Breast epithelium (tissue), 3 donors: Measurements from ENCODE around the gene TMEM123.

ENCODE experiments used
- CTCF ChIP-seq, 3 donors: fragments of 450-650 bp; IDR thresholded peaks; one replicate each; pipeline ENCODE4 v1.5.1; 2016 to 2017; ENCODE audit warnings: antibody characterized with exemption in 3 of 3, mild to moderate bottlenecking in 3 of 3, moderate library complexity in 3 of 3
- POLR2A ChIP-seq: fragments of 450-650 bp; IDR thresholded peaks from one replicate; pipeline ENCODE4 v1.6.1; 2016; ENCODE audit warnings: antibody characterized with exemption, mild to moderate bottlenecking, moderate library complexity
- POLR2AphosphoS5 ChIP-seq, 3 donors: sonication (generic); formaldehyde crosslinking; IDR thresholded peaks; one replicate each; pipeline ENCODE4 v1.6.1; 2017; ENCODE audit warnings: antibody characterized with exemption in 3 of 3

- no peak for TF ChIP-seq CTCF (IDR thresholded peaks at IDR 0.05)
- no peak for TF ChIP-seq POLR2A
- TF ChIP-seq POLR2AphosphoS5 (IDR thresholded peaks at IDR 0.05): no peak
Measured at GRCh38 chr11:102499151-102499550, 46.6 kb upstream of the TMEM123 start.
